ENCODE measurements around the gene MMP24. TPM values are rescaled to one million over a fixed set of nuclear protein-coding genes. Genes with fewer than 3 reads are reported as not detected.

Gene MMP24
- total RNA-seq, 2 experiments from 2014 or later = not detected

GRCh38 chr20:35277531-35278395, 51.3 kb downstream of the MMP24 start, which contains the start of gene MMP24OS:
Gene MMP24OS (minus strand): TSS chr20:35278122. CDS start chr20:35277929, 193 bp downstream.
- H3K36me3 Mint-ChIP-seq = peaks cover 37% of the 10 kb centered on the region
- H3K27ac Mint-ChIP-seq = peak within 1 kb of the TSS; percentile 96
- CTCF ChIA-PET = interaction anchor here (0.6 to 1.9 kb wide), 7 partner anchors 9 to 872 kb away, joined by 3 to 9 read pairs (median 4); no protein-coding TSS in a partner anchor
- H3K9me3 Mint-ChIP-seq = no peaks in the 10 kb centered on the region
- peak; percentile 92 for DNase-seq
- H3K4me1 Mint-ChIP-seq (ENCODE audit: low read depth) = peaks cover 20% of the 10 kb centered on the region
- POLR2A ChIA-PET = interaction anchor here (0.6 to 1.6 kb wide), 8 partner anchors 14 to 370 kb away, joined by 3 to 8 read pairs (median 3); partner anchors contain the start of gene EDEM2
- no peaks in the 10 kb centered on the region for H3K27me3 Mint-ChIP-seq
- peak within 1 kb of the TSS; percentile 98 for H3K4me3 Mint-ChIP-seq
- intact Hi-C loops (cut with micrococcal nuclease) = loop anchor here (5.0 kb wide), 1 partner anchor 185 kb away; the partner anchor contains the start of gene TRPC4AP

DNA sequence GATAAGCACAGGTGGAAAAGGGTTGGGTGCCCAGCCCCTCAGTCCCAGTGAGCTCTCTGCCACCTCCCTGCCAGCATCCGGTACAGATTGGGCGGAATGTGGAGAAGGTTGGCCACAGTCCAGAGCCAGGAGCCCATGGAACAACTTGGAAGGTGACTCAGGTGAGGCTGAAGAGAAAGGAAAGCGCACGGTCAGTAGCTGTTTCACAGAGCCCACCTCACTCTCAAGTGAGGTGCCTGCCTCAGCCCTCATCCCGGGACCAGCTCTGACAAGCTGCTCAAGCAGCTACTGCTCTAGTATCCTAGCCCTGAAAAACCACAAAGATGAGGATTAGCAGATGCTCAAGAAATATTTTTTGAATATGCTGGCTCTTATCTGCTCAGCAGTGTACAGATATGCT, 52.5 kb downstream of the MMP24 start:
- Mint-ChIP-seq H3K36me3 (peaks cover 41% of the 10 kb centered on the region), H3K27me3 (no peaks in the 10 kb centered on the region), H3K27ac (peak overlapping the region; percentile 52), H3K4me3 (no peak overlapping the region), H3K4me1 (ENCODE audit: low read depth) (peaks cover 25% of the 10 kb centered on the region), H3K9me3 (no peaks in the 10 kb centered on the region)
- intact Hi-C loops (cut with micrococcal nuclease) = loop anchor here (5.0 kb wide), 1 partner anchor 187 kb away; the partner anchor contains the start of gene TRPC4AP
- DNase-seq = no peak
- CTCF ChIA-PET = interaction anchor here (1.2 to 1.3 kb wide), 2 partner anchors 25 to 134 kb away, joined by 3 to 4 read pairs; no protein-coding TSS in a partner anchor
- POLR2A ChIA-PET = interaction anchor here (0.5 kb wide), 1 partner anchor 602 kb away, joined by 3 read pairs; no protein-coding TSS in a partner anchor

GRCh38 chr20:35279533-35280174, 53.2 kb downstream of the MMP24 start:
- H3K27me3 Mint-ChIP-seq = no peaks in the 10 kb centered on the region
- DNase-seq = no peak
- ChIA-PET POLR2A (interaction anchor here (0.5 kb wide), 1 partner anchor 601 kb away, joined by 3 read pairs; no protein-coding TSS in a partner anchor), CTCF (interaction anchor here (1.2 to 1.3 kb wide), 2 partner anchors 24 to 135 kb away, joined by 3 to 4 read pairs; no protein-coding TSS in a partner anchor)
- peaks cover 25% of the 10 kb centered on the region for H3K4me1 Mint-ChIP-seq (ENCODE audit: low read depth)
- intact Hi-C loops (cut with micrococcal nuclease) = loop anchor here (5.0 to 10.0 kb wide), 2 partner anchors 65 to 187 kb away; partner anchors contain the start of gene TRPC4AP
- H3K36me3 Mint-ChIP-seq = peaks cover 41% of the 10 kb centered on the region
- H3K27ac Mint-ChIP-seq = peak overlapping the region; percentile 42
- no peak overlapping the region for H3K4me3 Mint-ChIP-seq
- no peaks in the 10 kb centered on the region for H3K9me3 Mint-ChIP-seq

DNA sequence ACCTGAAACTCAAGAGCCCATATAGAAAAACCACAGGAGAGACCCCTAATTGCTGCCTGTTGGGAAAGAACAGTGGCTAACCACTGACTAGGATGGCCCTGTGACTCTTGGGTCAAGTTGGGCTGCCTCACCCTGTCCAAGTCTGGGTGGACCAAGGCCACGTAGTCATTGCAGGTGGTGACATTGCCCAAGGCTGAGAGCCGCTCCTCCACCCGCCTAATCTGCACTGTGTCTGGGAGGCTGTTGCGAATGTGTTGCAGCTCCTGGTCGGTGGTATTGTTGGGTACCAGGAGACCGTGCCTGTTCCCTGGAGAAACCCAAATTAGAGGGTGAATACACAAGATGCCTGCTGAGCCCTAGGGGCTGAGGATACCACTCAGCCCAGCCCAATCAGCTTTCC, 54.0 kb downstream of the MMP24 start:
- no peaks in the 10 kb centered on the region for H3K9me3 Mint-ChIP-seq
- intact Hi-C loops (cut with micrococcal nuclease) = loop anchor here (10.0 kb wide), 1 partner anchor 64 kb away; no protein-coding TSS in a partner anchor
- H3K4me1 Mint-ChIP-seq (ENCODE audit: low read depth) = peaks cover 31% of the 10 kb centered on the region
- H3K27ac Mint-ChIP-seq = peak overlapping the region; percentile 21
- POLR2A ChIA-PET = no interaction called here
- peaks cover 41% of the 10 kb centered on the region for H3K36me3 Mint-ChIP-seq
- H3K4me3 Mint-ChIP-seq = no peak overlapping the region
- CTCF ChIA-PET = no interaction called here
- no peaks in the 10 kb centered on the region for H3K27me3 Mint-ChIP-seq
- DNase-seq = no peak

DNA sequence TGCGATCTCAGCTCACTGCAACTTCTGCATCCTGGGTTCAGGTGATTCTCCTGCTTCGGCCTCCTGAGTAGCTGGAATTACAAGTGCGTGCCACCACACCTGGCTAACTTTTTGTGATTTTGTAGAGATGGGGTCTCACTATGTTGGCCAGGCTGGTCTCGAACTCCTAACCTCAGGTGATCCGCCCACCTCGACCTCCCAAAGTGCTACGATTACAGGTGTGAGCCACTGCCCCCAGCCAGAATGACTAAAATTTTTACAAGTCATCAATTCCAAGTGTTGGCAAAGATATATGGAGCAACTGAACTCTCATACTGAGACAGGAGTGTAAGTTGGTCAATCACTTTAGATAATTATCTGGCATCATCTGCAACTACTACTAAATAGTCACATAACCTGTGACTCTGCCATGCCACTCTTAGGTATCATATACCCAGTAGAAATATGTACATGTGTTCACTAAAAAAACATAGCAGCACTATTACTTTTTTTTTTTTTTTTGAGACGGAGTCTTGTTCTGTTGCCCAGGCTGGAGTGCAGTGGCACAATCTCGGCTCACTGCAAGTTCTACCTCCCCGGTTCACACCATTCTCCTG, 55.1 kb downstream of the MMP24 start:
- H3K4me1 Mint-ChIP-seq (ENCODE audit: low read depth) = peaks cover 33% of the 10 kb centered on the region
- intact Hi-C loops (cut with micrococcal nuclease) = loop anchor here (10.0 kb wide), 1 partner anchor 63 kb away; no protein-coding TSS in a partner anchor
- H3K27ac Mint-ChIP-seq = no peak overlapping the region
- H3K4me3 Mint-ChIP-seq = no peak overlapping the region
- peaks cover 38% of the 10 kb centered on the region for H3K36me3 Mint-ChIP-seq
- no peak for DNase-seq
- no peaks in the 10 kb centered on the region for H3K9me3 Mint-ChIP-seq
- no peaks in the 10 kb centered on the region for H3K27me3 Mint-ChIP-seq
- ChIA-PET CTCF (interaction anchor here (3.4 kb wide), 1 partner anchor 23 kb away, joined by 20 read pairs; no protein-coding TSS in a partner anchor), POLR2A (no interaction called here)

DNA sequence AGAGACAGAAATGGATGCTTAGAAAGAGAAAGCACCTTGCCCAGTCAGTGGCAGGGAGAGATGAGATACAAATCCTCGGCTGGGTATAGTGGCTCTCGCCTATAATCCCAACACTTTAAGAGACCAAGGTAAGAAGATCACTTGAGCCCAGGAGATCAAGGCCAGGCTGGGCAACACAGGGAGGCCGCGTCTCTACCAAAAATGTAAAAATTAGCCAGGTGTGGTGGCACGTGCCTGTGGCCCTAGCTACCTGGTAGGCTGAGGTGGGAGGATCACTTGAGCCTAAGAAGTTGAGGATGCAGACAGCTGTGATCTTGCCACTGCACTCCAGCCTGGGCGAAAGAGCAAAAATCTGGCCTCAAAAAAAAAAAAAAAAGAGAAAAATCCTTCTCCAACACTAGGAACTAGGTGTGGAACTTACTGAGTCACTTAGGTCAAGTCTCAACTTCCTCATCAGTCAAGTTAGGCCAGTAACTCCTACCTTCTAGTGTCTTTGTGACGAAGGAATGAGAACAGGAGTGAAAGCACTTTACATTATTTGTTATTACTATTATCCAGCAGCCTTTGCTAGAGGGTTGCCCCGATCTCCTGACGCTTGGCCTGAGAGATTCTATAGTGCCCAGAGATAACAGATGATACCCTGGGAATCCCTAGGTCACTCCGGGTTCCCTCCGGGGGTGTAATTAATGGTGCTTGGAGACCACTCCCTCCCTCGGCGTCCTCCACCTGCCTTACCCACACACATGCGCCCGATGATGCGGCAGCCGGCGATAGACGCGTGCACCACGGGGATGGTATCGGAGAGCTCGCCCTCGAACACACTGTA, 57.2 kb downstream of the MMP24 start:
- peak overlapping the region; percentile 64 for H3K27ac Mint-ChIP-seq
- intact Hi-C loops (cut with micrococcal nuclease) = loop anchor here (2.0 to 10.0 kb wide), 2 partner anchors 19 to 61 kb away; no protein-coding TSS in a partner anchor
- peaks cover 25% of the 10 kb centered on the region for H3K4me1 Mint-ChIP-seq (ENCODE audit: low read depth)
- POLR2A ChIA-PET = interaction anchor here (0.6 to 2.1 kb wide), 6 partner anchors 10 to 343 kb away, joined by 3 to 15 read pairs (median 4); partner anchors contain the start of genes CEP250 and TRPC4AP
- peaks cover 27% of the 10 kb centered on the region for H3K36me3 Mint-ChIP-seq
- peak; percentile 43 for DNase-seq
- H3K9me3 Mint-ChIP-seq = no peaks in the 10 kb centered on the region
- H3K4me3 Mint-ChIP-seq = peak overlapping the region; percentile 78
- CTCF ChIA-PET = interaction anchor here (1.0 to 3.4 kb wide), 6 partner anchors 15 to 171 kb away, joined by 4 to 20 read pairs (median 6); no protein-coding TSS in a partner anchor
- no peaks in the 10 kb centered on the region for H3K27me3 Mint-ChIP-seq

DNA sequence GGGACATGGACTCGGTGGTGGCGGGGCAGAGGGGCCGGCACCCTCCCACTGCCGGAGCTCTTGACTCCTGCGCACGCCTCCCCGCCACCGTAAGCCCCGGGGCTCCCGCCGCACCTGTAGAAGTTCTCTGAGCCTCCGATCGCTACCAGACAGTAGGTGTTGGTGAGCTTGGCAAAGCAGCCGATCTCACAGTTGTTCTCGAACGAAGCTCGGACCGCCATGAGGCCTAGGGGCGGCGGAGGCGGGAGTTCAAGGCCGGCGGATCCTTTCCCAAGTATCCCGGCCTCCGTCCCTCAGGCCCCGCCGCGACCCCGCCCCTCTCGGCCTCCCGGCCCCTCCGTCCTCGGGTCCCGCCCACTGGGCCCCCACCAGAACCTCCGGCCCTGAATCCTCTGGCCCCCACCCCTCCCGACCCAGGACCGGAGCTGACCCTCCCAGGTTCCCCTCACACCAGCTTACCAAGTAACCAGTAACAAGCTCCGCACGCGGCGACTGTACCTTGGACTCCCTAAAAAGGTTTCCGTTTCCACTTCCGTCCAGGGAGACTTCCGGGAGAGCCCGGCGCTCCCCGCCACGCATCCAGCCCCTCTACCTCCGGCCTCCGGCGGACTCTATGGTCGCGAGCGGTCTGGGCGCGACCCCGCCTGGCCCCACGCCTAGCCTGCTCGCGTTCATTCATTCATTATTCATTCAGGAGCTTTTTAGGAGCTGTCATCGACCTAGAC, 57.9 kb downstream of the MMP24 start, which contains the start of gene EIF6:
Gene EIF6, minus strand, starts transcription at position 506 of the 725 bp plus-strand sequence. Its CDS starts 285 bp downstream, at position 221.
- H3K4me1 Mint-ChIP-seq (ENCODE audit: low read depth) = peaks cover 25% of the 10 kb centered on the region
- POLR2A ChIA-PET = interaction anchor here (0.7 to 2.1 kb wide), 6 partner anchors 11 to 207 kb away, joined by 3 to 15 read pairs (median 4); partner anchors contain the start of genes CEP250 and TRPC4AP
- peaks cover 21% of the 10 kb centered on the region for H3K36me3 Mint-ChIP-seq
- H3K27ac Mint-ChIP-seq = peak within 1 kb of the TSS; percentile 64
- no peaks in the 10 kb centered on the region for H3K27me3 Mint-ChIP-seq
- peak; percentile 88 for DNase-seq
- H3K9me3 Mint-ChIP-seq = no peaks in the 10 kb centered on the region
- H3K4me3 Mint-ChIP-seq = peak within 1 kb of the TSS; percentile 78
- CTCF ChIA-PET = interaction anchor here (1.1 to 3.4 kb wide), 5 partner anchors 20 to 170 kb away, joined by 6 to 20 read pairs (median 7); no protein-coding TSS in a partner anchor
- intact Hi-C loops (cut with micrococcal nuclease) = loop anchor here (2.0 to 10.0 kb wide), 2 partner anchors 18 to 60 kb away; no protein-coding TSS in a partner anchor

- Mint-ChIP-seq H3K27ac (peak overlapping the region; percentile 64), H3K9me3 (no peaks in the 10 kb centered on the region), H3K27me3 (no peaks in the 10 kb centered on the region), H3K4me3 (peak overlapping the region; percentile 78), H3K4me1 (ENCODE audit: low read depth) (peaks cover 21% of the 10 kb centered on the region), H3K36me3 (peaks cover 18% of the 10 kb centered on the region)
- ChIA-PET POLR2A (interaction anchor here (0.7 to 2.1 kb wide), 3 partner anchors 12 to 21 kb away, joined by 3 to 15 read pairs (median 3); no protein-coding TSS in a partner anchor), CTCF (interaction anchor here (1.1 to 3.4 kb wide), 4 partner anchors 19 to 169 kb away, joined by 6 to 20 read pairs (median 7); no protein-coding TSS in a partner anchor)
- DNase-seq = no peak
- intact Hi-C loops (cut with micrococcal nuclease) = loop anchor here (2.0 to 10.0 kb wide), 2 partner anchors 18 to 60 kb away; no protein-coding TSS in a partner anchor
Measured at GRCh38 chr20:35284992-35285805, 58.7 kb downstream of the MMP24 start.

- H3K4me3 Mint-ChIP-seq = peak overlapping the region; percentile 78
- intact Hi-C loops (cut with micrococcal nuclease) = loop anchor here (2.0 to 10.0 kb wide), 2 partner anchors 17 to 59 kb away; no protein-coding TSS in a partner anchor
- H3K27me3 Mint-ChIP-seq = no peaks in the 10 kb centered on the region
- no peaks in the 10 kb centered on the region for H3K9me3 Mint-ChIP-seq
- POLR2A ChIA-PET = no interaction called here
- CTCF ChIA-PET = interaction anchor here (0.6 kb wide), 1 partner anchor 17 kb away, joined by 3 read pairs; no protein-coding TSS in a partner anchor
- peak; percentile 25 for DNase-seq
- H3K4me1 Mint-ChIP-seq (ENCODE audit: low read depth) = peaks cover 20% of the 10 kb centered on the region
- peaks cover 12% of the 10 kb centered on the region for H3K36me3 Mint-ChIP-seq
- peak overlapping the region; percentile 14 for H3K27ac Mint-ChIP-seq
Measured at GRCh38 chr20:35285806-35286076, 59.3 kb downstream of the MMP24 start.

Data from activated CD4-positive, alpha-beta memory T cell treated with anti-CD3 and anti-CD28 coated beads for 36 hours (primary cell).